AG09309 (cell line): ENCODE results near the gene ARL3.

ENCODE experiments used
- DNase-seq: peaks from one replicate; pipeline ENCODE4 v3.0.0-alpha.2; 2010; ENCODE audit warnings: low read depth
- H3K4me3 ChIP-seq: 2 replicates; pipeline ENCODE4 v1.5.1; 2011; ENCODE audit warnings: mild to moderate bottlenecking, low read depth, low read length, moderate library complexity; ENCODE audit not compliant: control insufficient read depth
- CTCF ChIP-seq: IDR thresholded peaks from 2 replicates; pipeline ENCODE4 v1.5.1; 2011; ENCODE audit warnings: mild to moderate bottlenecking, low read depth, low read length, inconsistent platforms; ENCODE audit not compliant: insufficient read depth, control insufficient read depth; ENCODE audit errors: missing control alignments

The ARL3 gene

GRCh38 chr10:102641880-102642735, 72.1 kb downstream of the ARL3 start:
- no peak for TF ChIP-seq CTCF
- peak; percentile 82 for DNase-seq
- peak overlapping the region; percentile 83 for H3K4me3 ChIP-seq

- H3K4me3 ChIP-seq: no peak overlapping the region; the same call in 1 of the 2 replicates
- no peak for TF ChIP-seq CTCF
- no peak for DNase-seq
These were observed 72.8 kb downstream of the ARL3 start for GRCh38 chr10:102641402-102641801.

GRCh38 chr10:102639537-102639936, 74.7 kb downstream of the ARL3 start:
- DNase-seq: no peak
- TF ChIP-seq CTCF: no peak
- H3K4me3 ChIP-seq: no peak overlapping the region

GRCh38 chr10:102635377-102635776, 78.8 kb downstream of the ARL3 start:
- no peak for DNase-seq
- no peak for TF ChIP-seq CTCF
- no peak overlapping the region for H3K4me3 ChIP-seq

- DNase-seq: no peak
These were observed 79.5 kb downstream of the ARL3 start for GRCh38 chr10:102634686-102635085.

GRCh38 chr10:102633848-102634247, 80.3 kb downstream of the ARL3 start:
- TF ChIP-seq CTCF: no peak
- no peak for DNase-seq
- H3K4me3 ChIP-seq: no peak overlapping the region

More at GRCh38 chr10:102634686-102635085, 79.5 kb downstream of the ARL3 start:
- TF ChIP-seq CTCF: no peak
- H3K4me3 ChIP-seq: no peak overlapping the region
